ENCODE results near the gene SCMH1.

SCMH1 gene

DNA sequence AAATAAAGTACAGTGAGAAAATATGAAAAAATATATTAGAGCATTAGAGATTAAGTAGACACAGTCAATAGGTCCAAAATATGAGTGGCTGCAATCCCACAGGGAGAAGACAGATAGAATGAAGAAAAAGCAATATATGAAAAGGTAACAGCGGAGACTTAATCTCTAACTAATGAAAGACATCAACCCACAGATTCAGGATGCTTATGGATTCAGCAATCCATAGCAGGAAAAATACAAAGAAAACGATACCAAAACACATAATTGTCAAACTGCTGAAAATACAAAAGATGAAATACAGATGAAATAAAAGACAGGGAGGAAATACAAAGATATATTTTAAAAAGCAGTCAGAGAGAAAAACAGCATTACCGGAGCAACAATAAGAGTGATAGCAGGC is 163.9 kb downstream of the SCMH1 start:
- no peak for DNase-seq

DNA sequence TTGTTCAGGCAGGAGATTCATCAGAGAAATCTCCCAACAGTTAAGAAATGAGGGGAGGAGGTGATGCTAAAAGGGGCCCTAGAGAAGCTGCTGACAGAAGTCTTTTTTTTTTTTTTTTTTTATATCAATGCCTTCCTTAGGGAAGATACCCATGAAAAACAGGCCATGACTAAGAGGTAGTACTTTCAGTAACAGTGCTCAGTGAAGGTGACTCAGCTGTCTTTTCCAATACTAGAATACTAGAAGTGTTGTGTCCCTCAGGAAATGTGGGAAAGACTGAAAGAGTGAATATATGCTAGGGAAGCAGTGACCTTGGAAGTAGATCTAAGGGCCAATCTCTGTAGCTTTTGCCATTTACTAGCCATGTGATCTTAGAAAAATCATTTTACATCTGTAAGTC is 168.1 kb downstream of the SCMH1 start:
- DNase-seq = no peak

DNA sequence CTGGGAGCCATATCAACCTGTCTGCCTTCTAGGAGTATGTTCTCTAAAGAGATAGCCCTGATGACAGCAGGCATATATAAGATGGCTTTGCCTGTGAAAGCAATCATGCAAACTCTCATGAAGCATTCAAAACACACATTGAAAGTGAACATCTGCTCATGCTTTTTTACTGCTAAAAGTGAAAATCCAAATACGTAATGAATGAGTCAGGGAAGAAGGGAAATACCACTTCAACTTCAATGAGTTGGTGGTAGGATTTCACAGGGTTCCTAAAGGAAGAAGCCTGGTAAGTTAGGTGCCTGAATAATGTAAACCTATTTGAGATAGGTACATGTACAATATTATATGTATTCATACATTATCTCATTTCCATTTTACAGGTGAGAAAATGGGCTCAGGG is 170.1 kb downstream of the SCMH1 start:
- no peak for DNase-seq

DNA sequence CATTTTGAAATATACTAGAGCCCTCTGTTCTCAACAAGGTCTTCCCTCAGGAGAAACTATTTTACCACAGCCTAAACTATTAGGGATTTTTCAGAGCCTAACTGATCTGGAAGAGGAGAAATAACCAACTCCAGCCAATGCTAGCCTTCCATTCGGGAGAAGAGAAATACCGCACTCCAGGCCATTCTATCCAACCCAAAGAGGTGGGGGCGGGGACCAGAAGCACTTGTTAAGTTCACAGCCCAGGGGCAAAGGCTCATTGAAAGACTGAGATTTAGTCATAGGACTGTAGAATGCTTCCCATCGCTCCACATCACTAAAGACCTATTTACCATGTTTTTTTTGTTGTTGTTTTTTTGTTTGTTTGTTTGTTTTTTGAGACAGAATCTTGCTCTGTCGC is 185.2 kb downstream of the SCMH1 start:
- DNase-seq = no peak

DNA sequence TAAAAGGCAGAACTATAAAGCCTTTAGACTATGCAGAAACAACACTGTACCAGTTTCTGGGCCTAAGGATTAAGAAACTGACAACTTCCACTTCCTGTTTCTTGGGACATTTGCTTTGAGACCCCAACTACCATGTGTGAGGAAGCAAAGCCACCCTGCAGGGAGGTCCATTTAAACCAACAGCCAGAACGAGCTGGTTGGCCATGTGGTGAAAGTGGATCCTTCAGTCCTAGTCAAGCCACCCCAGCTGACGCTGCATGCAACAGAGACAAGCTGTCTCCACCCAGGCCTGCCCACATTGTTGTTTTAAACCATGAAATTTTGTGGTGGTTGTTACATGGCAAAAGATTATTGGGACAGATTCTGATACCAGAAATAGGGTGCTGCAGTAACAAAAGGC is 188.8 kb downstream of the SCMH1 start:
- DNase-seq = no peak

DNA sequence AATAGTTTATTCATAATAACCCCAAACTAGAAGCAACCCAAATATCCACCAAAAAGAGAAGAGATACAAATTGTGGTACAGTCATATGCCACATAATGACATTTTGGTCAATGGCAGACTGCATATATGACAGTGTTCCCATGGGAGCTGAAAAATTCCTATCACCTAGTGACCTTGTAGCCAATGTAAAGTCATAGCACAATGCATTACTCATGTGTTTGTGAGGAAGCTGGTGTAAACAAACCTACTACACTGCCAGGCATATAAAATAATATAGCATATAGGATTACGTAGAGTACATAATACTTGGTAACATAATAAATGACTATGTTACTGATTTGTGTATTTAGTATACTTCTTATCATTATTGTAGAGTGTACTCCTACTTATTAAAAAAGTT is 191.1 kb downstream of the SCMH1 start:
- DNase-seq = no peak

DNA sequence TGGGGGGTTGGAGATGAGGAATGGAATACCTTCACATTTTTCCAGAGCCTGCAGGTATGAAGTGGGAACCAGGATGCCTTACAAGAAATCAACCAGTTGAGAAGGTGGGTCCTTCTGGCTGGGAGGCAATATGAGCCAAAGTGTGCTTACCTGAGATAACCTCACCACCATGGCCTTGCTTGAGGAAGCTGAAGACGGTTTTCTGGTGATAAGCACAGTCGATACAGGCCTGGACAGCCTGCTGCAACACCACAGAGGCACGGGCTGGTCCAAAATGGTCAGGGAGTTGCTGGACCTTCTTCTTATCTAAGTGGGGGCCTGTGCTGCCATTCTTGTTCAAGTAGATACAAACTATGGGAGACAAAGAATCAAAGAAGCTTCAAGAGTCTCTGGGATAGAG is 193.6 kb downstream of the SCMH1 start:
- no peak for DNase-seq

DNA sequence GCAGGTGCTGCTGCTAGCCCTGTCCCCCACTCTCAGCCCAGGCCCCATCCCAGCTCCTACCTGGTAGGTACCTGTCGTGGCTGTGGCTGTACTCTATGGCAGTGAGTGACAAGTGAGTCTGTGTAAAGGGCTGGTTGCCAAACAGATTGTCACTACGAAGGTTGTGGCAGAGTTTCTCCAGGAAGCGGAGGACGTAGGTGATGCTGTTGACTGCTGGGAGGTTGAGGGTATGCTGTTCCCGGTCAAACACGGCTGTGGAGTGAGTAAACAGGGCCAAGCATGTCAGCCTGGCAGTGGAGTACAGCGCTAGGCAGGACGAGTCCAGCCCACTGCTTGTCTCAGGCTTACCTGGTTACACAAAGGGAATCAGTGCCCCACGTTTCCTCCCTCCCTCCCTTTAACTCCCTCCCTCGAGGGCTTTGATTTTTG is 195.7 kb downstream of the SCMH1 start:
- DNase-seq = no peak

DNA sequence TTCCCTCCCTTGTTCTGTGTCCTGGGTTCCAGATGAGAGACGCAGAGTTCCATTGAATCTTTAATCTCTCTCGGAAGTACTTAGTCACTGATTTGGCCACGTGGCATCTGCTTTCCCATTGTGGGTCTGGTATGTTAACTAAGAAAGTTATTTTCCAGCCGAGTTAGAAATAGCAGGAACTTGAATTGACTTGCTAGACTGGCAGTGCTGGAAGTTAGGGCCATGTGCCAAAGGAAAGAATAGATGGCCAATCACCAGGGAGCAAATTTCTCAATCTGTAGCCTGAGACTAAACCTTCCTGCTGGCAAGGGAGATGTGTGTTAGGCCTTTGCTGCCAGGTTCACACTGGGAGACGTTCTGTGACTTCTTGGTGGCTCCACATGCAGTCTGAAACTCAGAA is 196.4 kb downstream of the SCMH1 start:
- no peak for DNase-seq

DNA sequence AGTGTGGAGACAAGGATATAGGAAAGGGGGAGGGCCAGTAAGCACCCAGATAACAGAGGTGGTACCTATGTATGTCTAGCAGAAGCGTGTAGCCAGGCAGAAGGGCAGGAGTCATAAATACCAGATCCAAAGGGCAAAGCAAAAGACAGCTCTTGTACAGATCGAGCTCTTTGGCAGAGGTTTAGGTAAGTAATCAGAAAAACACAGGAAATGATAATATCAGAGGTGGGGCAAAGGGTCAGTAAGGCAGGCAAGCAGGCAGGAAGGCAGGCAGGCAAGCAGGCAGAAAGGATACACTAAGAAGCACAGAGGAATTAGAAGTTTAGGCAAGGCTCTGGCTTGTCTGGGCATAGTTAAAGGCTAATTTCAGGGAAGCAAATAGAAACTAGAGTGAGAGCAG is 197.9 kb downstream of the SCMH1 start:
- no peak for DNase-seq

DNA sequence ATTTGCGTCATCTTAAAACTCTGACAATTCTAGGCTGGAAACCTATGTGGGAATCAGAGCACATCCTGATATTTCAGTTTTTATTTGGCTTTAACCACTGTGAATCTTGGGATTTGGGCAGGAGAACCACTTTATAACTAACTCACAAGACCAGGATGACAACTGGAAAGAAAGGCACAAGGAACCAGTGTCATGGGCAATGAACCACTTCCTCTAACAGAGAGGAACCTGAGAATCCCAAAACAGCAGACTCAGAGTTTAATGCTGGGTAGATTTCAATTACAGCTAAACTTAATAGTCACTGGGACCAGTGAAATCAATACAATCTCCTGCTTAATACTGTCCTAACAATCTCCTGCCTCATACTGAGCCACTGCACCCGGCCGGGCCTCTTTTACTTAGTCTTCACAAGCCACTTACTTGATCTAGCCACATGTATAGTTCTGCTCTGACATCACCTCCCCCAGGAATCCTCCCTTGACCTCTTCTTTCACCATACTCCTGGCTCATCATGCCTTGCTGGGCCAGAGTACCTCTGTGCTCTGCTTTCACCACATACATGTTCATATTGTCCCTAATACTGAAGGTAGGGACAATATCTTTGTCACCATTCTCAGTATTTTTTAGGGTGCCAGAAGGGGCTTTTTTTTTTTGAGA is 200.4 kb downstream of the SCMH1 start:
- DNase-seq = no peak

DNA sequence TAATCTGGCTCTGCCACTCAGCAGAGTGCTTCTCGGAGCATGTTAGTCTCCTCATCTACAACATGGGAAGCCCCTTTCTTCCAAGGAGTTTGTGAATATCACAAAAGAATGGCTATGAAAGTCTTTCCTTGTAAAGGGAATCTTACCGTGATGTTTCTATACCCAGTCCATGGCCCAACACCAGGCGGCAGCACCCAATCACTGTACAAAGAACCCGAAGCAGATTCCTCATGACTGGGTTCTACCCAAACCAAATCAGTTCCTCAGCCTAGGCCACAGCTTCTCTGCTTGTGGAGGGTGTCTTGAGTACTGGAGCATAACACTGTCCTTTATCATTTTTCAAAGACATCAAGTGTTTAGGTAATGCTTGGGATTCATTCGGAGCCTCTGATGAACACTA is 204.0 kb downstream of the SCMH1 start:
- DNase-seq = no peak

DNA sequence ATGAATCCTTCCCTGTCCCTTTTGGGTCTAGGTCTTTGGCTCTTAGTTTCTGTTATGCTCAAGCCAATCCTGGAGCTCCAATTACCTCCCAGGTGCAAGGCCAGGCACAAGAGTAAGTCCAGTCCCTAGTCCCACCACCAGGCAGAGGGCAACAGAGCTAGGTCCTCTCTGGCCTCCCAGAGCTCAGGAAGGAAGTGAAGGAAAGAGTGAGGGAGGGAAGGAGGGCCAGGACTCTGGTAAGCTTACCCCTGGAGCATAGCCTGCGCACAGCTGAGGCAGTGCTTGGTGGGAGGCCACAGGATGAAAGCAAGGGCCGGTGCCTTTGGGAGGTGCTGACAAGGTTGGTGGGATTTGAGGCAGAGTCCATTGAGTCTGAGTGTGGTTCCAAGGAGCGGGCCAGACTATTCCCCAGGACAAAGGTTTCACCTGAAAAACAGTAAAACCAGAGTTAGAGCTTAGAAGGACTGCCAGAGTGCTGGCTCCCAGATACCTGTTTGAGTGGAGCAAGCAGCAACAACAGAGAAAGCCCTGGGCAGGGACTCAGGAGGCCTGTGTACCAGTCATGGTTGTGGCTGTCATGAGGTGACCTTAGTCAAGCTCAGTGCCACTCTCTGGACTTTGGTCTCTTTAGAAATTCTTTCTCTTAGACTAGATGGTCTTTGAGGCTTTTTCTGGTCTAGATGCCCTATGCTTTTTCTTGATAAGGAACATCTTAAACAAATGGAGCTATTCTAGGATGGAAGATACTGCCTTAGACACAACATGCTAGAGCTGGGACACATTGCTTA is 204.8 kb downstream of the SCMH1 start:
- DNase-seq = no peak

DNA sequence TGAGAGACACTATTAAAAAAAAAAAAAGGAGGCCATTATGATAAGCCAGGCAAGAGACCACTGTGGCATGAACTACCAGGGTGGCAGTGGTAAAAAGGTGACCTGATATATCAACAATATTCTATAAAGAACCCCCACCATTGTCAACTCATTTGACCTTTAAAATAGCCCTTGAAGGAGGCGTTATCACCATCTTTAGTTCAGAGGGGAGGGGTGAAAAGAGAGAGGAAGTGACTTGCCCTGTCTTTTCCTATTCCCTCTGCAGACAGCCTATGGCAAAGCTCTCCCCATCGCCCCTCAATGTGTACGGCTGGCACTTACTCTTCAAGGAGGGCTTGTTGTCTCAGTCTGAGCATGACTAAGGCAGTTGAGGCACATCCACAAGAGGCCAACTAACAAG is 208.8 kb downstream of the SCMH1 start:
- no peak for DNase-seq

DNA sequence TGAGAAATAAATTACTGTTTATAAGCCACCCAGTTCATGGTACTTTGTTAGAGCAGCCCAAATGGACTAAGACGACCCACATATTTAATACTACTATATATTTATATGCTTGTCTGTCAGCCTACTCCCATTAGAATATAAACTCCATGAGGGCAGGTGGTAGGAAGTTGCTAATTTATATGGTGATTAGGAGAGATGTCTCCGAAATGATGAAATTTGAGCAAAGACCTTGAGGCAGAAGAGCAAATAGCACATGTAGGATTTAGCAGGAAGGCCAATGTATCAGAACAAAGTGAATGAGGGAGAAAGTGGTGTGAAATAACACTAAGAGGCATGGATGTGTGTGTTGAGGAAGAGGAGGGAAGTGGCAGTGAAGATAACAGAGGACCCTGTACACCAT is 210.0 kb downstream of the SCMH1 start:
- no peak for DNase-seq

DNA sequence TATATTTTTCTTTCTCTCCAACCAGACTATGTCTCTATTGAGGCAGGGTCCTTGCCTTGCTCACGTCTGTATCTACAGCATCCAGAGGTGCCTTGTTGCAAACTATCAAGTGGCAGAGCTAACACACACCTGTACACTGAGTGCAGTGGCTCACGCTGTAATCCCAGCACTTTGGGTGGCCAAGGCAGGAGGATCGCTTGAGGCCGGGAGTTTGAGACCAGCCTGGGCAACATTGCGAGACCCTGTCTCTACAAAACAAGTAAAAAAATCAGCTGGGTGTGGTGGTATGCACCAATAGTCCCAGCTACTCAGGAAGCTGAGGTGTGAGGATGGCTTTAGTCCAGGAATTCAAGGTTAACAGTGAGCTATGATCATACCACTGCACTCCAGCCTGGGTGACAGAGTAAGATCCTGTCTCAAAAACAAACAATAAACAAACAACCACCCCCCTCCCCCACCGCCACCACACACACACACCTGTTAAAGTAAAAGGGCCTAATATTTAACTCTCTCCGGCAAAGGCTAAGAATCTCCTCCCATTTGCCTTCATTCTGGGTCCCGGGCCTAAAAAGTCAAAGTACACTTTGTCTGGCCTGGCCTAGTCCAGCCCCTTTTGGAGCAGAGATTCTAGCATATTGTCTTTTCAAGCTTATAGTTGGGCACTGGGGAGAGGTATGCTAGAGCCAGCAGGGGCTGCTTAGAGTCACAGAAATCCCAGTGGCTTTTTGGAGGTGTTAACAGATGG is 211.1 kb downstream of the SCMH1 start:
- DNase-seq = no peak

DNA sequence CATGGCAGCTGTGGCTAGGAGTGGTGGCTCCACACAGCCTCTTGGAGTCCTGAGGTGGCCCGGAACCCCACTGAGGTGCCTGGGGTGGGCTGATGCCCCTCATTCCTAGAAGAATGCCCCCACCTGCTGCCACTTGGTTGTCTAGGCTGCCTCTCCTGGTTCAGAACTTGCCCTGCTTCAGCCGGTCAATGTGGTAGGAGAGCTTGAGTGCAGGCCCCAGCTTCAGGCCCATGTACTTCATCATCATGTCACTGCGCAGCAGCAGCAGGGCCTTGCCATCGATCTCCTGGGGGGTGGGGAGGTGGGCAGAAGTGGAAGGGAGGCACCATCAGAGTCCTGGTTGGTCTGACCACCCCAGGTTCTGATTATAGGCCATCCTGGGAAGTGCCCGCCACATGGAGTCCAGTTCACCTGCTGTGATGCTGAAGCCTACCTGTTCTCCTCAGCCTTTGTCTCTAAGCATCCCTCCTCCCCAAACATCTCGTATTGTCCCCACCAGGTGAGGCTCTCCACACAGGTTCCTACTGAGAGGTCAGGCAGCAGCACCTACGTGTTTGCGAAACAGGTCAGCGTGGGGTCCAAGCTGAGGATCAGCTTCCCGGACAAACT is 214.0 kb downstream of the SCMH1 start:
- no peak for DNase-seq

DNA sequence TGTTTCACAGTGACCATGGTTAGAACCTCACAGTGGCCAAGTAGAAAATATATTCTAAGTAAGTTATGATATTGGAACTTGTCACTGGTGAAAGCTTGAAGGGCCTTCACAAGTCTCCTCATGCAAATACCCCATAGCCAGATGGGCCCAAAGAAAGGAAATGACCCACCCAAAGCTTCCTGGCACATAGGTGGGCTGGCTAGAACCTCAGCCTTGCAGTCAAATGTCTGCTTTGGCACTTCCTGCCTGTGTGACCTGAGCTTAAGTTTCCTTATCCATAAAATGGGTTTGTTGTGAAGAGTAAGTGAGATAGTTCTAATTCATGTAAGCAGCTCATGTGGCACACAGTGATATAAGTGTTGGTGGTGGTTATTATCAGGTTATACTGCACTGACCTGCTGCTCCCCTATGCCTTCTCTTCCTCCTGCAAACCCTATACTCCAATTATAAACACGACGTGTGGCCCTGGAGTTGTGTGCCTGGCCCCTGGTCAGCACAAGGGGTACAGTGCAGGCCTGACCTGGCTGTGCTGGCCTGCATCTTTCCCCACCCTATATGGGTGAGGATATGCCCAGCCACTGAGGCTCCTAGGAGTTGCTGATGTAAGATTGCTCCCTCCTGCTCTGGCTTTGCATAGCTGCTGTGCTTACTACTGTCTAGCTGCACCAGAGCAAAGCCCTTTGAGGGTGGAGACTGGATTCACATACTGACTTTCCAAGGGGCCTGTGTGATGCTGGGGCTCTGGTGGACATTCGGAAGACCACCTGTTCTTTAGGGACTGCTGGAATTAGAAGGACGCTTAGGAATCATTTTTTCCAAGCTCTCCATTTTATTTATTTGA is 215.9 kb downstream of the SCMH1 start:
- DNase-seq = no peak

DNA sequence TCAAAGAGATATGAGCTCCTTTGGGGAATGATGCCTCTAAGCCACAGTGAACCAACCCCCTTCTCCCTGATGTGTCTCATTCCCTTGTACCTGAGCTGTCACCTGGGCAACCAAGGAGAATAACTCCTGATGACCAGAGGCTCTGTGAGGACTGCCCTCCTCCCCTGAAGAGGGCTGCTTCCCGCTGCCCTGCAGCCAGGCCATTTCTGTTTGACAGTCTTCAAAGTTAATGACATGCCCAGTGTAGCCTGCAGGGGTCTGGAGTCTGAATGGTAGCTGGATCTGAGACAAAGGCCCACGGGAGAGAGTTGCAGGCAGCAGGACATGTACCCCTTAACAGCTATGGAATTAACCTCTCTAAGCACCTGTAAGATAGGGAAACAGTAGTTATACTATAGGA is 217.2 kb downstream of the SCMH1 start:
- DNase-seq = no peak

DNA sequence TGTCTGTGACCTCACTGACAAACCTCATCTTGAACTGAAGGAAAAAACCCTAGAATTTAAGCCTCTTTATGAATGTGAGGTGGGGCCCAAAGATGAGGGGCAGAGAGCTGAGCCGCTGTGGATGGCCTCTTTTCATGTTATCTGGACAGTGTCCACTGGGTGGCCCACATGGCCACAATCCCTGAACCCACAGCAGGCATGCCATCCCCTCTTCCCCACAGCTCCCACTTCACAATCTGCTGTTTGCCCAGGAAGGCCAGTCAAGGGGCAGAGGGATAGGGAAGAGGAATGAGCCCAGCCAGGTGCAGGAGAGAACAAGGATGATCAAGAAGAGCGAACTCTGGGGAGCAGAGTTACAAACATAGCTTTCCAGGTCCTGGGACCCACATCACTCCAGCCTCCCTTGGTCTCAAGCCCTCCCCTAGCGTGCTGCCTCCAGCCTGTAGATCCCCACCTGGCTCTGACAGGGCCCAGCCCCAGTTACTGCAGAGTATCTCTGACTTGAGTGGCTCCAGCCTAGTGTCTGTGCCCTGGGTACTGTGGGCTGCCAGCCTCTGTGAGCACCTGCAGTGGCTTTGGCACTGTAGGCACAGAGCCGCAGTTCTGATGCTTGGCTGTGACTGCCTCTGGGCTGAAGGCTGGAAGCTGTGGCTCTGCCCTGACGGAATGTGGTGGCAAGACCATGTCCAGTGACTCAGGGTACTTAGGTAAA is 218.7 kb downstream of the SCMH1 start:
- DNase-seq = no peak

DNA sequence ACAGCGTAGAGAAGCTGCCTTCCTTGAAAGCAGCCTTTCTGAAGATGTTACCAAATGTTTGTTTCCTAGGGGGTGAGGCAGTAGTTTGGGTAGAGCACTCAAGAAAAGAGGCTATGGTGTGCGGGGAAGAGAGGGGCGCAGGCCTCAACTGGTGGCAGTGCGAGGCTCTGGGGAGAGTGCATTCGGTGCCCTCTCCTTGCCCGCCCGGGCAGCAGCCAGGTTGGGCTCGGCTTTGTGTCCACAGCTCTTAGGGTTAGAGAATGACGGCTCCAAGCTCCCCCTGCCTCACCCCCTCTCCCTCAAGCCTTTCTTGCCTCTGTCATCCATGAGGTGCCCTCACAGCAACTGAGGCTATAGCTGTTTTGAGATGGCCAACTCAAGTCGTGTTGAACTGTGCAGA is 219.7 kb downstream of the SCMH1 start:
- no peak for DNase-seq
